A549 treated with AZD2906 at 1 μM for 4 hours (cell line): ENCODE data around the gene MRPL19. TPM values are rescaled to one million over a fixed set of nuclear protein-coding genes. Genes with fewer than 3 reads are reported as not detected.

Source experiments
- total RNA-seq: library from RNA; stranded (reverse); fragments of 200-300 nt; extraction: Qiagen RNA extraction; gene quantifications from 5 replicates; pipeline ENCODE4 v1.2.3, GENCODE V29; 2022

The MRPL19 gene
- total RNA-seq, result 63.1 to 69.9 TPM (median 68.8 TPM) in 5 replicates

DNA sequence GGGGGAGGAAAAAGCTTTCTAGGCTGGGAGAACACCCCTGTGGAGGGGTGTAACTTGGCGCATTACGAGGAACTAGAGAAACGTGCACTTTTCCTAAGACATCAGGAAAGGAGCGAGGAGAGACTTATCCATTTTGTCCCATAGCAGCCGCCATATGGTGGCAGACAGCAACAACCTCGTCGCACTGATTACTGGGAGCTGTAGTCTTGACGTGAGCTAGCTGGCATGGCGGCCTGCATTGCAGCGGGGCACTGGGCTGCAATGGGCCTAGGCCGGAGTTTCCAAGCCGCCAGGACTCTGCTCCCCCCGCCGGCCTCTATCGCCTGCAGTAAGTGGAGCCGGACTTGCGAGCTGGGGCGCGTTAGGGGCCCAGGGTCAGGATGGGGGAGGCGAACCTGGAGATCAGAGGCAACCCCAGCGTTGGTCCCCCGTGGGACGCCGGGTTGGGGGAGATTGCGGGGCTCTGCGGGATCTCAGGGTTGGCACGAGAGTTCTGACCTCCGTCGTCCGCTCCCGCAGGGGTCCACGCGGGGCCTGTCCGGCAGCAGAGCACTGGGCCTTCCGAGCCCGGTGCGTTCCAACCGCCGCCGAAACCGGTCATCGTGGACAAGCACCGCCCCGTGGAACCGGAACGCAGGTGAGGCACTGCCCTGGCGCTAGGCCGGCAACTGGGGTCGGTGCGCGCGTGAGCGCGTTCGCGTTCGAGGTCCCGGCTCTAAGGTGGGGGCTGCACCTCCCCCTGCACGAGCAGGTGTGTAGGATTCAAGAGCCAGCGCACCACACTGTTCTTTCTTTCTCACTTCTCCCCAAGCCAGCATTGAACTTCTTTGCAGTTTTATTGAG is at the start of gene MRPL19:
Gene MRPL19 (plus strand): TSS at position 201 of the 843 bp plus-strand sequence. CDS start 25 bp downstream, at position 226.

DNA sequence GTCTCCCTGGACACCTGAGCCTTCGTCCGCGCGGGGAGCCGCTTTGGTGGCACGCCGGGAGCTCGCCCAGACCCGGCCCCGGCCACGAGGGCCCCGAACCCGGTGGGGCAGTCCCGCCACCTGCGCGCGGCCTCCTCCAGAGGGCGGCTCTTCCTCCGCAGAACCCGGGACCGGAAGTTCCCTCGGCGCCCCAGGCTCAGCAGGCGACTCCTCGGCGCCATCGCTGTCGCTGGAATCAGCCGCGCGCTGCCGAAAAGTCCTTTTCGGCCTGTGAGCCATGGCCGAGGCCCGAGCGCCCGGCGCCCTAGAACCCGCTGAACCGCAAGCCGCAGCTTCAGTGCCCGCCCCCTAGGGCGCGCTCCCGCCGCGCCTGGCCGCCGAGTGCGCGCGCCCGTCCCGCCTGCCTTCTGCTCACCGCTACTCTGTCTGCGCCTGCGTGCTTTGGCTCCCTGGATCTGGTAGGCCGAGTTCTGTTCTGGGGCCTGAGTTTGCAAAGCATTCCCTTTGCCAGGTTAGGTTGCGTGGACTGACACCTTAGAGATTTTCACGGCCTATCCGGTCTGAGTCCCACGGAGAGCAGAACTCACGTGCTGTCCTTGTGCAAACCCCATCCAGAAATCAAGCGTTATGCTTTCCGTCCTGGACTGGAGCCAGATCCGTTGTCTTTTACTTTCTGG is 64.1 kb downstream of the MRPL19 start, which contains the start of gene GCFC2:
Gene GCFC2 (minus strand): TSS at position 339 of the 677 bp plus-strand sequence. CDS start 60 bp downstream, at position 279.

Other genes starting within 250 kb of the MRPL19 start
- 7.8 to 10.1 TPM (median 8.6 TPM) in 5 replicates for gene EVA1A, start 85.8 kb upstream of the MRPL19 start, total RNA-seq
- 13.4 to 17.0 TPM (median 15.7 TPM) in 5 replicates for gene GCFC2, start 64.1 kb downstream of the MRPL19 start, total RNA-seq